Stimulated activated CD4-positive, alpha-beta T cell treated with anti-CD3 and anti-CD28 coated beads, Interleukin-4, amount 100 ng/mL, for 1 hour (primary cell): Measurements from ENCODE around the gene NOP10.
"Not testable (repeated sequence)": the region's sequence is repeated elsewhere in the genome, so short reads cannot be mapped to it uniquely, and the experiment has no call there.

Experiments
- DNase-seq: peaks from one replicate; pipeline ENCODE4 v3.0.0-alpha.2; 2020

Gene NOP10

GRCh38 chr15:34358367-34358766 lies 15.4 kb upstream of the NOP10 start:
- no peak for DNase-seq

- no peak for DNase-seq
Measured at GRCh38 chr15:34357653-34358052, 14.7 kb upstream of the NOP10 start.

- DNase-seq = no peak
Measured at GRCh38 chr15:34355241-34355640, 12.3 kb upstream of the NOP10 start.

- no peak for DNase-seq
Measured at GRCh38 chr15:34354286-34354685, 11.3 kb upstream of the NOP10 start.

- DNase-seq = no peak
Measured at GRCh38 chr15:34353627-34354026, 10.7 kb upstream of the NOP10 start.

GRCh38 chr15:34352996-34353395 lies 10.1 kb upstream of the NOP10 start:
- DNase-seq = not testable (repeated sequence)

- no peak for DNase-seq
Measured at GRCh38 chr15:34349769-34350168, 6.8 kb upstream of the NOP10 start.

GRCh38 chr15:34348735-34349300 lies 5.9 kb upstream of the NOP10 start:
- no peak for DNase-seq

- no peak for DNase-seq
Measured at GRCh38 chr15:34347951-34348638, 5.2 kb upstream of the NOP10 start.

GRCh38 chr15:34342213-34342736 lies 661 bp downstream of the NOP10 start:
- not testable (repeated sequence) for DNase-seq

- DNase-seq = no peak
Measured at GRCh38 chr15:34341381-34342212, 1.3 kb downstream of the NOP10 start.

GRCh38 chr15:34339946-34340345 lies 3.0 kb downstream of the NOP10 start:
- DNase-seq = no peak

GRCh38 chr15:34338347-34338746 lies 4.6 kb downstream of the NOP10 start:
- DNase-seq = no peak

GRCh38 chr15:34337557-34338306 lies 5.2 kb downstream of the NOP10 start, which contains the start of gene SLC12A6:
SLC12A6 (minus strand) TSS chr15:34337781; CDS start chr15:34336680, 1,101 bp downstream.
- DNase-seq = peak; percentile 91

GRCh38 chr15:34336991-34337556 lies 5.9 kb downstream of the NOP10 start:
- DNase-seq = peak; percentile 19

- no peak for DNase-seq
Measured at GRCh38 chr15:34336231-34336990, 6.5 kb downstream of the NOP10 start.

- DNase-seq = no peak
Measured at GRCh38 chr15:34335176-34336032, 7.5 kb downstream of the NOP10 start.

GRCh38 chr15:34334672-34335071 lies 8.3 kb downstream of the NOP10 start:
- DNase-seq = no peak

- no peak for DNase-seq
Measured at GRCh38 chr15:34332553-34333120, 10.3 kb downstream of the NOP10 start.

GRCh38 chr15:34331809-34332208 lies 11.1 kb downstream of the NOP10 start:
- DNase-seq = no peak
